ENCODE results near the gene DMD. TPM values are rescaled to one million over a fixed set of nuclear protein-coding genes. Genes with fewer than 3 reads are reported as not detected.

Gene DMD
- total RNA-seq, result 2.5 and 3.1 TPM in 2 replicates

GRCh38 chrX:33211356-33212260 lies at the start of gene DMD:
TSS of gene DMD (minus strand) at chrX:33211549. CDS start at chrX:33211312, 237 bp downstream.
- Histone ChIP-seq H3K27me3 (ENCODE audit: control insufficient read depth, insufficient read depth, low read length) (no peaks in the 10 kb centered on the region), H3K4me3 (ENCODE audit: low read depth, low read length) (no peak within 1 kb of the TSS), H3K36me3 (ENCODE audit: control insufficient read depth, insufficient read depth, low read length) (no peaks in the 10 kb centered on the region)
- TF ChIP-seq CTCF (IDR thresholded peaks at IDR 0.05; ENCODE audit: insufficient read depth, low read length, poor library complexity, severe bottlenecking), result no peak
- peak; percentile 18 for DNase-seq (ENCODE audit: low read depth)

- H3K27me3 ChIP-seq (ENCODE audit: control insufficient read depth, insufficient read depth, low read length), result no peaks in the 10 kb centered on the region
- no peak for TF ChIP-seq CTCF (IDR thresholded peaks at IDR 0.05; ENCODE audit: insufficient read depth, low read length, poor library complexity, severe bottlenecking)
- no peak for DNase-seq (ENCODE audit: low read depth)
- no peak overlapping the region for H3K4me3 ChIP-seq (ENCODE audit: low read depth, low read length)
- no peaks in the 10 kb centered on the region for H3K36me3 ChIP-seq (ENCODE audit: control insufficient read depth, insufficient read depth, low read length)
Measured at GRCh38 chrX:33252306-33252825, 41.0 kb upstream of the DMD start.

GRCh38 chrX:33218819-33219218 lies 7.5 kb upstream of the DMD start:
- no peak for TF ChIP-seq CTCF (IDR thresholded peaks at IDR 0.05; ENCODE audit: insufficient read depth, low read length, poor library complexity, severe bottlenecking)
- H3K27me3 ChIP-seq (ENCODE audit: control insufficient read depth, insufficient read depth, low read length), result no peaks in the 10 kb centered on the region

GRCh38 chrX:33210156-33210555 lies 1.2 kb downstream of the DMD start:
- Histone ChIP-seq H3K27me3 (ENCODE audit: control insufficient read depth, insufficient read depth, low read length) (no peaks in the 10 kb centered on the region), H3K36me3 (ENCODE audit: control insufficient read depth, insufficient read depth, low read length) (no peaks in the 10 kb centered on the region), H3K4me3 (ENCODE audit: low read depth, low read length) (no peak overlapping the region)
- no peak for DNase-seq (ENCODE audit: low read depth)
- TF ChIP-seq CTCF (IDR thresholded peaks at IDR 0.05; ENCODE audit: insufficient read depth, low read length, poor library complexity, severe bottlenecking), result no peak

More at GRCh38 chrX:33218819-33219218, 7.5 kb upstream of the DMD start:
- Histone ChIP-seq H3K4me3 (ENCODE audit: low read depth, low read length) (no peak overlapping the region), H3K36me3 (ENCODE audit: control insufficient read depth, insufficient read depth, low read length) (no peaks in the 10 kb centered on the region)
- no peak for DNase-seq (ENCODE audit: low read depth)

GRCh38 chrX:33207056-33207455 lies 4.3 kb downstream of the DMD start:
- Histone ChIP-seq H3K4me3 (ENCODE audit: low read depth, low read length) (no peak overlapping the region), H3K36me3 (ENCODE audit: control insufficient read depth, insufficient read depth, low read length) (no peaks in the 10 kb centered on the region), H3K27me3 (ENCODE audit: control insufficient read depth, insufficient read depth, low read length) (no peaks in the 10 kb centered on the region)
- TF ChIP-seq CTCF (IDR thresholded peaks at IDR 0.05; ENCODE audit: insufficient read depth, low read length, poor library complexity, severe bottlenecking), result no peak
- no peak for DNase-seq (ENCODE audit: low read depth)

Data from kidney epithelial cell (primary cell).